Small intestine (tissue), 7 donors: Measurements from ENCODE around the gene ATF7. TPM values are rescaled to one million over a fixed set of nuclear protein-coding genes. Genes with fewer than 3 reads are reported as not detected.
"Not testable (repeated sequence)": the region's sequence is repeated elsewhere in the genome, so short reads cannot be mapped to it uniquely, and the experiment has no call there.

Experiments
- DNase-seq, 2 donors: peaks; one replicate each; pipeline versions ENCODE4 v3.0.0 to v3.0.0-alpha.2; 2013
- FAIRE-seq: peaks from 2 replicates; lab custom pipeline; 2012; peaks lifted over from hg19 to GRCh38; lab: Jason Lieb, UNC
- H3K27ac ChIP-seq, 3 donors: one replicate each; pipeline ENCODE4 v1.5.1; 2013; ENCODE audit warnings: low read length in 2 of 3, mild to moderate bottlenecking in 2 of 3, control low read depth in 1 of 3, inconsistent platforms in 1 of 3, low read depth in 1 of 3, moderate library complexity in 1 of 3
- H3K27me3 ChIP-seq, 3 donors: one replicate each; pipeline ENCODE4 v1.6.1; 2013; ENCODE audit warnings: low read length in 3 of 3, inconsistent platforms in 1 of 3; ENCODE audit not compliant: control insufficient read depth in 3 of 3, insufficient read depth in 3 of 3
- H3K36me3 ChIP-seq, 3 donors: one replicate each; pipeline ENCODE4 v1.6.1; 2013; ENCODE audit warnings: low read length in 3 of 3, inconsistent platforms in 1 of 3, low read depth in 1 of 3, mild to moderate bottlenecking in 1 of 3, moderate library complexity in 1 of 3; ENCODE audit not compliant: control insufficient read depth in 3 of 3, insufficient read depth in 2 of 3
- H3K4me1 ChIP-seq, 3 donors: one replicate each; pipeline ENCODE4 v1.6.1; 2013; ENCODE audit warnings: low read length in 2 of 3, inconsistent platforms in 1 of 3, low read depth in 1 of 3, mild to moderate bottlenecking in 1 of 3, moderate library complexity in 1 of 3; ENCODE audit not compliant: control insufficient read depth in 3 of 3, insufficient read depth in 2 of 3
- H3K4me3 ChIP-seq, 3 donors: one replicate each; pipeline ENCODE4 v1.5.1; 2013; ENCODE audit warnings: low read length in 3 of 3, control low read depth in 1 of 3, inconsistent platforms in 1 of 3, low read depth in 1 of 3, mild to moderate bottlenecking in 1 of 3, moderate library complexity in 1 of 3
- H3K9me3 ChIP-seq, 2 donors: one replicate each; pipeline ENCODE4 v1.6.1; 2013; ENCODE audit warnings: low read depth in 1 of 2, low read length in 1 of 2; ENCODE audit not compliant: control insufficient read depth in 2 of 2, insufficient read depth in 1 of 2
- WGBS, 3 donors: extraction: QIAGEN DNeasy Blood & Tissue Kit; methylation state at CpG; one replicate each; pipeline ENCODE4 v1.1.7; 2013; 5-methylcytosine and 5-hydroxymethylcytosine counted together
- polyA plus RNA-seq, 4 donors: library from polyadenylated mRNA; stranded (reverse) in 3 of 4; unstranded in 1 of 4; fragments of 200-250 nt in 3 of 4; fragments of 120-200 nt in 1 of 4; gene quantifications; one replicate each; pipeline versions ENCODE4 v1.2.1 to v1.2.3, GENCODE V29; 2013
- donor health status: healthy with polysubstance abuse.
- donor health status: control.
- donor health status: control.
- donor health status: Bipolar disorder and iron deficiency.
- donor health status: healthy.

The ATF7 gene
- polyA plus RNA-seq, 4 donors, result 8.6 to 32.9 (median 14.5) TPM

DNA sequence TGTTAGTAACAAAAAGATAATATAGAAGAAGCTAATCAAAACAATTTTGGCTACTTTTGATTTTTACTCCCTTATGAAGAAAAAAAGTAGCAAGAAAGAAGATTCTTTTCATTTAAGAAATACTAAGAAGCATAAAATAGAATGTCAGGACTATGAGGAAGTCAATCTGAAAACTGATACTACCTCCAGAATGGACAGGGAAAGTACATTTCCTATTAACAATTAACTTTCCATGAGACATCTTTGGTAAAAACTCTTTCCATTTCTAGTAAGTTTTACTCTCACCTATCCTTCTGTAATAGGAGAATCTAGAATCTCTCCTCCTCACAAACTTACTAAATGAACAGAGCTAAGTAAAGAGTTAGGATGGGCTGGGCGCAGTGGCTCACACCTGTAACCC lies 67.6 kb downstream of the ATF7 start:
- Histone ChIP-seq H3K4me3 (no peak overlapping the region), H3K27me3 (no peaks in the 10 kb centered on the region), H3K27ac (no peak overlapping the region), H3K36me3 (peaks cover 0 to 10% (median 0%) of the 10 kb centered on the region in 3 donors), H3K9me3 (no peaks in the 10 kb centered on the region), H3K4me1 (peaks cover 0 to 8% (median 0%) of the 10 kb centered on the region in 3 donors)
- DNase-seq (no peak), FAIRE-seq (no peak)
- WGBS, 3 donors, result 93 to 100% (median 100%) methylated on average over 1 of the region's 1 CpG

- Histone ChIP-seq H3K27ac (no peak overlapping the region), H3K27me3 (no peaks in the 10 kb centered on the region), H3K4me1 (no peaks in the 10 kb centered on the region), H3K36me3 (peaks cover 6 to 35% (median 6%) of the 10 kb centered on the region in 3 donors), H3K9me3 (no peaks in the 10 kb centered on the region), H3K4me3 (no peak overlapping the region)
- DNase-seq, result no peak
- WGBS, 3 donors, result 85 to 92% (median 91%) methylated on average over 13 to 14 of the region's 14 CpGs
- FAIRE-seq, result no peak
Measured at GRCh38 chr12:53552361-53553327, 73.5 kb downstream of the ATF7 start.

DNA sequence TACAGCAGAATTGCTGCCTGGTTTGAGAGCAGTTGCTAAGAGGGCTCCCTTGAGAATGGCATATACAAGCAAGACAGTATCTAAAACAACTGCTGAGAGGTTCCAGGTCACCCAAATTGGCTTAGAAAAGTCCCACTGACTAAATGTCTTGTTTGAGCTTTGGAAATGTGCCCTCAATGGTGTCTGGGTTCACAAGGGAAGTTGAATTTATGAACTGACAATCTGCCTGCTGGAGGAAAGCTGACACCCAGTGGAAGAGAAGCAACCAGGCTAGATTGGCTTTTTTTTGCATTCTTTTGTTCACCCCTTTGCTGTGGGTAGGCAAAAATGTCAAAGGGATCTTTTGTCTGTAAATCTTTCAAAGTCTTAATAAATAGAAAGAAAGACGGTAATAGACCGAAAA lies 74.3 kb downstream of the ATF7 start:
- Histone ChIP-seq H3K9me3 (no peaks in the 10 kb centered on the region), H3K27ac (no peak overlapping the region), H3K4me3 (no peak overlapping the region), H3K36me3 (peaks cover 6 to 38% (median 6%) of the 10 kb centered on the region in 3 donors), H3K4me1 (no peaks in the 10 kb centered on the region), H3K27me3 (no peaks in the 10 kb centered on the region)
- FAIRE-seq (no peak), DNase-seq (no peak)
- WGBS, 3 donors, result 83 to 92% (median 88%) methylated on average over 2 of the region's 2 CpGs

DNA sequence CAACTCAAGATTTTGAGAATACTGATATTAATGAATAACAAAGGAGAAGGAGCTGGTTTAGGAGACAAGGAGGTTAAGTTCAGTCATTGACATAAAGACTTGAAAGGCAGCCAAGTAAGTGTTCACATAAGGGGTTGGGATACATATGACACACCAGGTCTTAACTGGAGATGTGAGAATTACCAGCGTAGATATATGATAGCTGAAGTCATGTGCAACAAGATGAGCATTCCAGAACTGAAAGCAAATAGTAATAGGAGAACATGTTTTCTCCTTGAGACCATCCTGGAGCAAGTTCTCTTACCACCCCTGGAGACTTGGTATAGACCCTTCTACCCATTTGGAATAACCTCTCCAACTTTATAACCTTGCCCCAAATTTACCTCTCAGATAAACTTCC lies 75.6 kb downstream of the ATF7 start:
- peaks cover 6 to 40% (median 6%) of the 10 kb centered on the region in 3 donors for H3K36me3 ChIP-seq
- H3K9me3 ChIP-seq, result no peaks in the 10 kb centered on the region
- H3K4me3 ChIP-seq, result no peak overlapping the region
- no peaks in the 10 kb centered on the region for H3K4me1 ChIP-seq
- FAIRE-seq (no peak), DNase-seq (no peak)
- 86 to 88% (median 87%) methylated on average over 1 of the region's 1 CpG for whole genome bisulfite sequencing, 3 donors
- no peaks in the 10 kb centered on the region for H3K27me3 ChIP-seq
- H3K27ac ChIP-seq, result no peak overlapping the region

DNA sequence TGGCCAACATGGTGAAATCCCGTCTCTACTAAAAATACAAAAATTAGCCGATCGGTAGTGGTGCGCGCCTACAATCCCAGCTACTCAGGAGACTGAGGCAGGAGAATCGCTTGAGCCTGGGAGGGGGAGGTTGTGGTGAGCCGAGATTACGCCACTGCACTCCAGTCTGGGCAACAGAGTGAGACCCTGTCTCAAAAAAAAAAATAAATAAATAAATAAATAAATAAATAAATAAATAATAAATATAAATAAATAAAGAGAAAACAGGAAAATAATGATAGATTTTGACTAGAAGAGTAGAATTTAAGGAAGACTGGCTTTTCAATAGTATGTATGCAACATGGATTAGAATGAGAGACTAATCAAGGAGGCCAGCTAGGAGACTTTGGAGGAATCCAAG lies 76.1 kb downstream of the ATF7 start:
- DNase-seq, H3K4me1 ChIP-seq, H3K9me3 ChIP-seq, FAIRE-seq, H3K27ac ChIP-seq, H3K4me3 ChIP-seq, H3K27me3 ChIP-seq: not testable (repeated sequence)
- 98 to 99% (median 98%) methylated on average over 8 of the region's 8 CpGs for WGBS, 3 donors
- H3K36me3 ChIP-seq, result peaks cover 6 to 44% (median 6%) of the 10 kb centered on the region in 3 donors

DNA sequence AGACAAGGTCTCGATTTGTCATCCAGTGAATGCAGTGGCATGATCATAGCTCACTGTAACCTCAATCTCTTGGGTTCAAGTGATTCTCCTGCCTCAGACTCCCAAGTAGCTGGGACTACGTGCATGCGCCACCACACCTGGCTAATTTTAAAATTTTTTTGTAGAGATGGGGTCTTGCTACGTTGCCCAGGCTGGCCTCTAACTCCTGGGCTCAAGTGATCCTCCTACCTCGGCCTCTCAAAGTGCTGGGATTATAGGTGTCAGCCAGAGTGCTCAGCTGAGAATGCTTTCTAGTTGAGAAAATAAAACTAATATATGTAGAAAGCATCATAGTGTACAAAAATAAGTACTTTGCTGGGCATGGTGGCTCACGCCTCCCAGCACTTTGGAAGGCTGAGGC lies 77.8 kb downstream of the ATF7 start:
- H3K9me3 ChIP-seq, H3K27ac ChIP-seq, FAIRE-seq, DNase-seq, H3K27me3 ChIP-seq, H3K4me3 ChIP-seq, H3K4me1 ChIP-seq: not testable (repeated sequence)
- peaks cover 6 to 45% (median 6%) of the 10 kb centered on the region in 3 donors for H3K36me3 ChIP-seq
- WGBS, 3 donors, result 96 to 98% (median 97%) methylated on average over 6 of the region's 6 CpGs

DNA sequence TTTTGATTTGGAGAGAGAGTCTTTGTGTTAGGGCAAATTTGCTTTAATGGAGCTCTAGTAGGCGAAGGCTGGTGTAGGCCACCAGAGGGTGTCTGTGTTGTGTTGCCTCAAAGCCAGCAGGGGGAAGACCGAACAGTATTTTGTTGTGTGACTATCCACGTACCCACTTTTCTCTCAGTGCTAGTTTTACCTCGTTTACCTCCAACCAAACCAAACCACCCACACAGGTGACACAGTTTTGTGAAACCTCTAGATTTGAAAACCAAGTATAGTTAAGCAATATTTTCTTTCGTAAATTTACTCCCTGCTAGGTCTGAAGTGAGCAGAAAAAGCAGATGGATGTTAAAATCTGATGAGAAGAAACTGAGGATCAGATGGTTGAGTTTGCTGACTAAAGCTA lies 82.6 kb downstream of the ATF7 start:
- Histone ChIP-seq H3K4me3 (no peak overlapping the region), H3K9me3 (no peaks in the 10 kb centered on the region), H3K36me3 (peaks cover 1 to 51% (median 3%) of the 10 kb centered on the region in 3 donors), H3K27me3 (no peaks in the 10 kb centered on the region), H3K27ac (peak overlapping the region in 1 of 3 donors; percentile 58), H3K4me1 (no peaks in the 10 kb centered on the region)
- peak; percentile 54 to 62 for DNase-seq
- no peak for FAIRE-seq
- 21 to 31% (median 30%) methylated on average over 5 of the region's 5 CpGs for whole genome bisulfite sequencing, 3 donors

DNA sequence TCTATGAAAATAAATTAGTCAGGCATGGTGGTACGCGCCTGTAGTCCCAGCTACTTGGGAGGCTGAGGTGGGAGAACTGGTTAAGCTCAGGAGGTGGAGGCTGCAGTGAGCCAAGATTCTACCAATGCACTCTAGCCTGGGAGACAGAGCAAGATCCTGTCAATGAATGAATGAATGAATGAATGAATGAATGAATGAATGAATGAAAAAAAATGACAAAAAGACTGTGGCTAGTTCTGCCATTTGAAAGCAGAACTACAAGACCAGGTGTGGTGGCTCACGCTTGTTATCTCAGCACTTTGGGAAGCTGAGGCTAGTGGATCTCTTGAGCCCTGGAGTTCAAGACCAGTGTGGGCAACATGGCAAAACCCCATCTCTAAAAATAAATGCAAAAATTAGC lies 86.7 kb downstream of the ATF7 start:
- Histone ChIP-seq H3K4me3 (no peak overlapping the region), H3K27me3 (no peaks in the 10 kb centered on the region), H3K4me1 (peaks cover 0 to 3% (median 0%) of the 10 kb centered on the region in 3 donors), H3K9me3 (no peaks in the 10 kb centered on the region), H3K27ac (no peak overlapping the region), H3K36me3 (peaks cover 3 to 55% (median 8%) of the 10 kb centered on the region in 3 donors)
- FAIRE-seq, result no peak
- DNase-seq, result no peak
- 97 to 100% (median 97%) methylated on average over 3 of the region's 3 CpGs for WGBS, 3 donors
